Midbrain (tissue), 1 donor: ENCODE data around the gene TPRX1.
"Not testable (repeated sequence)": the region's sequence is repeated elsewhere in the genome, so short reads cannot be mapped to it uniquely, and the experiment has no call there.

Experiments used
- DNase-seq: peaks from one replicate; lab custom pipeline; 2025; lab: John Stamatoyannopoulos, UW

The TPRX1 gene

GRCh38 chr19:47767349-47767748 lies 37.0 kb downstream of the TPRX1 start:
- DNase-seq = no peak

GRCh38 chr19:47766670-47767069 lies 37.7 kb downstream of the TPRX1 start:
- DNase-seq = no peak

GRCh38 chr19:47766359-47766620 lies 38.1 kb downstream of the TPRX1 start:
- no peak for DNase-seq

- peak; percentile 63 for DNase-seq
These were observed 38.6 kb downstream of the TPRX1 start for GRCh38 chr19:47765523-47766358.

GRCh38 chr19:47764705-47765104 lies 39.6 kb downstream of the TPRX1 start:
- not testable (repeated sequence) for DNase-seq

GRCh38 chr19:47762615-47763308 lies 41.6 kb downstream of the TPRX1 start:
- DNase-seq = no peak

GRCh38 chr19:47762151-47762550 lies 42.2 kb downstream of the TPRX1 start:
- no peak for DNase-seq

GRCh38 chr19:47761566-47761965 lies 42.8 kb downstream of the TPRX1 start:
- DNase-seq = no peak

- no peak for DNase-seq
These were observed 43.7 kb downstream of the TPRX1 start for GRCh38 chr19:47760632-47760999.

- DNase-seq = no peak
These were observed 45.9 kb downstream of the TPRX1 start for GRCh38 chr19:47758443-47758804.

- DNase-seq = no peak
These were observed 46.5 kb downstream of the TPRX1 start for GRCh38 chr19:47757617-47758442.

GRCh38 chr19:47756953-47757608 lies 47.3 kb downstream of the TPRX1 start:
- no peak for DNase-seq

GRCh38 chr19:47756627-47756929 lies 47.8 kb downstream of the TPRX1 start:
- DNase-seq = no peak

GRCh38 chr19:47755762-47756626 lies 48.4 kb downstream of the TPRX1 start:
- no peak for DNase-seq

GRCh38 chr19:47755065-47755761 lies 49.1 kb downstream of the TPRX1 start:
- no peak for DNase-seq

- no peak for DNase-seq
These were observed 49.9 kb downstream of the TPRX1 start for GRCh38 chr19:47754206-47755064.

- DNase-seq = no peak
These were observed 51.7 kb downstream of the TPRX1 start for GRCh38 chr19:47752440-47753211.
